GM19043 (cell line): ENCODE data around the gene ANKS3.
"Not testable (repeated sequence)": the region's sequence is repeated elsewhere in the genome, so short reads cannot be mapped to it uniquely, and the experiment has no call there.

Source experiments
- ATAC-seq: cut with Tn5 transposase; IDR thresholded peaks from one replicate; pipeline ENCODE4 v1.9.1; 2021; ENCODE audit warnings: low read depth; ENCODE audit not compliant: unreplicated experiment

Gene ANKS3

GRCh38 chr16:4654964-4655590 is 79.0 kb downstream of the ANKS3 start:
- no peak for ATAC-seq

DNA sequence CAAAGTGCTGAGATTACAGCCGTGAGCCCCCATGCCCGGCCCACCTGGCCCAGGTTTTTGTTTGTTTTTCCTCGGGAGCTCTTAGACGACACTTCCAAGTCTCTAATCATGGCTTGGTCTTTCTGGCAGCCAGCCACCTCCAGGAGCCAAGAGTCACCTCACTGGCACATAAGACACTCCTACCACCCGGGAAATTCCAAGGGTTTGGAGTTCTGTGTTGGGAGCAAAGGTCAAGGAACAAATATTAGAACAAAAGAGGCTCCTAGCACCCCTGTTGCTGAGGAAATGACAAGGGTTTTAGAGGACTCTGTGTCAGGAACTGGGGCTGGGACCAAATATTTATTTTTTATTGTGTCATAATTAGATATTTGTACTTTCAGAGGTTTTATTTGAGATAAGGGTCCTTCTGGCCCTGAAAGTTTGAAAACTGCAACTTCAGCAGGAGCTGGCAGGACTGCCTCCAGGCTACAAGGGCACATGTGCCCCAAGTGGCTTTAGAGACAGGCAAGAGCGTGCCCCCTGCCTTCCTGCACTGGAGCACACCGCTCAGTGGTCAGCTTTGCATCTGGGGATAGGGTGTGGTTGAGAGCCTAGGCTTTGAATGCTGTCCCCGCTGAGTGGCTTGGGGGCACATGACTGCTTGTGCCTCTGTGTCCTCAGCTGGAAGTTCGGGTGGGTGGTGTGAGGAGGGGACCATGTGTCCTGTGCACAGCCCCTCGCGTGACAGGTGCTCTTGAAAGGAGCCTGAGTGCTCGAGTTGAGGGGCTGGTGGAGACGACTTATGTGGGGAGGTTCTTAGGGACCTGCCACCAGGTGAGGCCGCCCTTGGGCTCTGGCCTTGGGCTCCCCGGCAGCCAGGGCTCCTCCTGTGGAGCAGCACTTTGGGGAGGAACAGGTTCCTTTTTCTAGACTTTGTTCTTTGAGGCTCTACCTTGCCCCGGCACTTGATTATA is 79.8 kb downstream of the ANKS3 start:
- ATAC-seq = no peak

DNA sequence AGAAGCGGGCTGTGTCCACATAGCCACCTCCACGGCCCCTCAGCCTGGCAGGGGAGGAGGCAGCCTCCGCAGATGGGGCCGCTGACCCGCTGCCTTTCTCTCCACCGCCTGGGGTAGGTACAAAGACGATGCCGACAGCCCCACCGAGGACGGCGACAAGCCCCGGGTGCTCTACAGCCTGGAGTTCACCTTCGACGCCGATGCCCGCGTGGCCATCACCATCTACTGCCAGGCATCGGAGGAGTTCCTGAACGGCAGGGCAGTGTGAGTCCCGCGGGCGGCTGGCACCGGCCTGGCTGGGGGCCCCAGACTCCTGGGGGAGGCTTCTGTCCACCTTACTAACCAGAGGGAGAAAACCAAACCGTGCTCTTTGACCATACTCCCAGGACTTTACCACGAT is 81.5 kb downstream of the ANKS3 start:
- ATAC-seq = no peak

DNA sequence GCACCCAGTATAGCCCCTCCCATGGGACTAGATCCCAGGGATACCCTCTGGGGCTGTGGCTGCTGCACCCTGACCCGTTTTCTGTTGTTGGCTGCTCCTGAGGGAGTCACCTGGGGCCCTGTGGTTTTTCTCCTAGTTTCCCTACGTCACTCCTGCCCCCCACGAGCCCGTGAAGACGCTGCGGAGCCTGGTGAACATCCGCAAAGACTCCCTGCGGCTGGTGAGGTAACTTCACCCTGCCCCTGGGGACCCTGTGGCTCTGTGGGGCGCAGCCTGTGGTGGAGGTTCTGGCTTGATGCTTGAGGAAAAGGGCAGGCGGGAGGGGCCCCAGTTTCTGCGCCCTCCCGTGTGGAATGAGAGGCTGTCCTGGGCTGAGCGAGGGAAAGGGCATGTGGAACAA is 82.2 kb downstream of the ANKS3 start:
- ATAC-seq = no peak

DNA sequence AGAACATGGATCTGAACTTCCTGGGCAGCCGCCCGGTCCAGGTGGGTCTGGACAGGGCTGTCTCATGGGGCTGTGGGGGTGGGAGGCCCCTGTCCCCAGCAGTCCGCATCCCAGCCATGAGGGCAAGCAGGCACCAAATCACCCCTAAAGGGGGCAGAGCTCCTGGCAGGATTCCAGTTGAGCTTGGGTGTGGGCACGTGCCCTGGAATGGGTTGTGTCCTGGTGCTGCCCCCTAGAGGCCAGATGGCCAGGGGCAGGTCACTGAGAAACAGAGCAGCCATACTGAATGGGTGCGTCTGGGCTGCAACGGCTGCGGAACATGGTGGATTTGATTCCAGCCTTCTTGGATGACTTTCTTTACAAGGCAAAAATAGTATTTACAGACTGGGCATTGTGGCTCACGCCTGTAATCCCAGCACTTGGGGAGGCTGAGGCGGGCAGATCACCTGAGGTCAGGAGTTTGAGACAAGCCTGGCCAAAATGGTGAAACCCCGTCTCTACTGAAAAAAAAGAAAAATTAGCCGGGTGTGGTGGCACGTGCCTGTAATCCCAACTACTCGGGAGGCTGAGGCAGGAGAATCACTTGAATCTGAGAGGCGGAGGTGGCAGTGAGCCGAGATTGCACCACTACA is 83.5 kb downstream of the ANKS3 start:
- ATAC-seq = not testable (repeated sequence)

DNA sequence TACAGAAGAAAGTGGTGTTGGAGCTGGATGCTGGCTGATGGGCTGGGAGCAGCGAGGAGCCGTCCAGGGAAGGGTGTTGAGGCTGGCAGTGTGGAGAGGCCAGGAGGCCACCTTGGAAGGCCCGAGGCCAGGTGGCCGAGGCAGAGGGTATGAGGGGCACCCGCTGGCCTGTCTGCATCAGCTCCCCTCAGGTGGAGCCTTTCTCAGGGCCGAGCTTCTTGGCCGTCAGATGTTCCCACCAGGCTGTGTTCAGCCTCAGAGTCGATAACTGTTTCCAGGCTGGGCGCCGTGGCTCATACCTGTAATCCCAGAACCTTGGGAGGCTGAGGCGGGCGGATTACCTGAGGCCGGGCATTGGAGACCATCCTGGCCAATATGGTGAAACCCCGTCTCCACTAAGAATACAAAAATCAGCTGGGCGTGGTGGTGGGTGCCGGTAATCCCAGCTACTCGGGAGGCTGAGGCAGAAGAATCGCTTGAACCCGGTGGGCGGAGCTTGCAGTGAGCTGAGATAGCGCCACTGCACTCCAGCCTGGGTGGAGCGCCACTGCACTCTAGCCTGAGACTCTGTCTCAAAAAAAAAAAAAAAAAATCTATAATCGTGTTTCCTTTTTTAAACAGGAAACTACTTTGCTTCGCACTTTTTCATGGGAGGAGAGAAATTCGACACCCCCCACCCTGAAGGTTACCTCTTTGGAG is 84.2 kb downstream of the ANKS3 start:
- no peak for ATAC-seq

DNA sequence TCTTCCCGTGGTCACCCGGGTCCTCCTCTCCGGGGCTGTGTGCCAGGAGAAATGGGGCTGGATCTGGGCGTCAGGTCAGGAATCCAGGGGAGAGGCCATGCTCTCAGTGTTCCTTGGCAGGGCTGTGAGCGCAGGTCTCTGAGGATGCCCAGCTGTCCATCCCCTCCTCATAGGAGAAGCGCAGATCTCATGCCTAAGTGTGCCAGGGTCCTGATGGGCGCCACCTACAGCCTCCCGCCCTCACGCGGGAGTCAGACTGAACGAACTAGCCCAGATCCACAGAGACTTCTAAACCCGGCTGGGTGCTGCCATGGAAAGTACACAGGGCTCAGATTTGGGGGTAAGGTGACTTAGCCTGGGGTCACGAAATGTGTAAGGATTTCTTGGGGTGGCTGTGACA is 85.2 kb downstream of the ANKS3 start:
- ATAC-seq = no peak

DNA sequence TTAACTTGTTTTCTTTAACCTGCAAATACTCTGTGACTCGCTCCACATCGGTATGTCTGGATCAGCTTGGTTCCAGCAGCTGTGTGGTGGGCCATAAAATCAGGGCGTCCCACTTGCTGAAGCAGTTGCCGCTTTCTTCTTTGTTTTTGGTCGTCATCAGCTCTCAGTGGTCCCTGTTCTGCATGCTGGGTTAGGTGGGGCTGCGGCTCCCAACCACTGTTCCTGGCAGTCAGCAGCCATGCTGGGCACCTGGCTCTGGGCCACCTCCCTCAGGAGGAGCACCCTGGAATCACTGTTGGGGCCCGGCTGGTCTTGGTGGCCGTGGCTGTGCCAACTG is 86.5 kb downstream of the ANKS3 start:
- ATAC-seq = no peak

GRCh38 chr16:4646773-4647643 is 87.1 kb downstream of the ANKS3 start:
- ATAC-seq = no peak
